Adipocyte (in vitro differentiated cells): ENCODE measurements around the gene RAB4B.
"Not testable (repeated sequence)": the region's sequence is repeated elsewhere in the genome, so short reads cannot be mapped to it uniquely, and the experiment has no call there.

Experiments used
- DNase-seq: peaks from one replicate; pipeline ENCODE4 v3.0.0-alpha.2; 2015; ENCODE audit warnings: low read depth
- H3K27me3 ChIP-seq: replicated peaks from 2 replicates; pipeline ENCODE4 v1.7.0; 2013; ENCODE audit warnings: mild to moderate bottlenecking, low read length, moderate library complexity; ENCODE audit not compliant: control insufficient read depth, insufficient read depth
- H3K36me3 ChIP-seq: 2 replicates; pipeline ENCODE4 v1.7.0; 2013; ENCODE audit warnings: low read length, mild to moderate bottlenecking, moderate library complexity; ENCODE audit not compliant: control insufficient read depth, insufficient read depth, severe bottlenecking
- H3K4me1 ChIP-seq: 2 replicates; pipeline ENCODE4 v1.7.0; 2013; ENCODE audit warnings: mild to moderate bottlenecking, low read length, moderate library complexity; ENCODE audit not compliant: control insufficient read depth, insufficient read depth
- H3K4me3 ChIP-seq: 2 replicates; pipeline ENCODE4 v1.7.0; 2013; ENCODE audit warnings: mild to moderate bottlenecking, low read length, moderate library complexity
- H3K9ac ChIP-seq: 2 replicates; pipeline ENCODE4 v1.7.0; 2013; ENCODE audit warnings: mild to moderate bottlenecking, low read length, moderate library complexity
- H3K9me3 ChIP-seq: 2 replicates; pipeline ENCODE4 v1.7.0; 2013; ENCODE audit warnings: mild to moderate bottlenecking, low read length, moderate library complexity; ENCODE audit not compliant: control insufficient read depth

Gene RAB4B

DNA sequence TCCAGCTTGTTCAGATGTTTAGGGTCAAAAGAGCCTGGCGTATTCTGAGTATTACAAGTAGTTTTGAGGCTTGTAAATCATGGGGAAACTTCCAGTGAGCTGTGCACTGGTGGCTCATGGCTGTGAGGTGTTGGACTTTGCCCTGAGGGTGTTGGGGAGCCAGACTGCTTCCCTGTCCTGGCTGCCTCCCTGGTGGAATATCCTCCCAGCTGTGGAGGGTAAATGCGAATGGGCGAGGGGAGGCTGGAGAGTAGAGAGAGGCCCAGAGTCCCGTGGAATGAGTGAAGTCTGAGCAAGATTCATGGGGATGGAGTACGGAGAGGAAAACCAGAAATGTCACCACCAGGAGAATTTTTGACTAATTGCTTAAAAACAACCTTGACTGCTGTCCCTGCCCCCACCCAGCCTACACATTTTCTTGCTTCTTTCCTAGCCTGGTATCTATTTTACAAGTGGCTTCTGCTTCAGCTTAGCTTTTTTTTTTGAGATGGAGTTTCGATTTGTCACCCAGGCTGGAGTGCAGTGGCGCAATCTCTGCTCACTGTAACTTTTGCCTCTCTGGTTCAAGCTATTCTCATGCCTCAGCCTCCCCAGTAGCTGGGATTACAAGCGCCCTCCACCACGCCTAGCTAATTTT is 23.3 kb upstream of the RAB4B start:
- Histone ChIP-seq H3K36me3 (peaks cover 32% of the 10 kb centered on the region), H3K9ac (peak overlapping the region; percentile 24), H3K9me3 (no peaks in the 10 kb centered on the region), H3K4me1 (peaks cover 25% of the 10 kb centered on the region), H3K4me3 (no peak overlapping the region), H3K27me3 (no peaks in the 10 kb centered on the region)
- DNase-seq: no peak

DNA sequence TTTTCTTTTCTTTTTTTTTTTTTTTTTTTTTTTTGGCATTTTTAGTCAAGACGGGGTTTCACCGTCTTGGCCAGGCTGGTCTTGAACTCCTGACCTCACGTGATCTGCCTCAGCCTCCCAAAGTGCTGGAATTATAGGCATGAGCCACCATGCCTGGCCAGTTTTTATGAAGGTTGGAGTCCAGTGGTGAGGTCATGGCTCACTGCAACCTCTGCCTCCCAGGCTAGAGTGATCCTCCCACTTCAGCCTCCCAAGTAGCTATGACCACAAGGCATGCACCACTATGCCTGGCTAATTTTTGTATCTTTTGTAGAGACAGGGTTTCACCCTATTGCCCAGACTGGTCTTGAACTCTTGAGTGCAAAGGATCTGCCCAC is 22.8 kb upstream of the RAB4B start:
- Histone ChIP-seq H3K36me3 (peaks cover 37% of the 10 kb centered on the region), H3K4me3 (no peak overlapping the region)
- DNase-seq: no peak

DNA sequence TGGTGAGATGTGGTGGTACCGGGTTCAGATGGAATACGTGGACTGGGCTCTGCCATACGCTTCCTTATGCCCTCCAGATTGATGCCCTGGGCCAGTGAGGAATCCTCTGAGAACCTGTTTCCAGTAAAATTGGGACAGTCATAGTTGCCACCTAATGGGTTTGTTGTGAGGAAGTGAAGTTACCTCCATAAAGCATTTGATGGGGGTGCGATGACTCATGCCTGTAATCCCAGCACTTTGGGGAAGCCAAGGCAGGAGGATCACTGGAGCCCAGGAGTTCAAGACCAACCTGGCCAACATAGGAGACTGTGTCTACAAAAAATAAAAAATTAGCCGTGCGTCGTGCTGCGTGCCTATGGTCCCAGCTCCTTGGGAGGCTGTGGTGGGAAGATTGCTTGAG is 22.3 kb upstream of the RAB4B start:
- Histone ChIP-seq H3K36me3 (peaks cover 43% of the 10 kb centered on the region), H3K9ac (no peak overlapping the region), H3K9me3 (no peaks in the 10 kb centered on the region), H3K4me3 (no peak overlapping the region), H3K4me1 (peaks cover 21% of the 10 kb centered on the region), H3K27me3 (no peaks in the 10 kb centered on the region)
- no peak for DNase-seq

More for the DNA sequence above, 22.8 kb upstream of the RAB4B start:
- Histone ChIP-seq H3K27me3 (no peaks in the 10 kb centered on the region), H3K4me1 (peaks cover 21% of the 10 kb centered on the region), H3K9ac (no peak overlapping the region), H3K9me3 (no peaks in the 10 kb centered on the region)

DNA sequence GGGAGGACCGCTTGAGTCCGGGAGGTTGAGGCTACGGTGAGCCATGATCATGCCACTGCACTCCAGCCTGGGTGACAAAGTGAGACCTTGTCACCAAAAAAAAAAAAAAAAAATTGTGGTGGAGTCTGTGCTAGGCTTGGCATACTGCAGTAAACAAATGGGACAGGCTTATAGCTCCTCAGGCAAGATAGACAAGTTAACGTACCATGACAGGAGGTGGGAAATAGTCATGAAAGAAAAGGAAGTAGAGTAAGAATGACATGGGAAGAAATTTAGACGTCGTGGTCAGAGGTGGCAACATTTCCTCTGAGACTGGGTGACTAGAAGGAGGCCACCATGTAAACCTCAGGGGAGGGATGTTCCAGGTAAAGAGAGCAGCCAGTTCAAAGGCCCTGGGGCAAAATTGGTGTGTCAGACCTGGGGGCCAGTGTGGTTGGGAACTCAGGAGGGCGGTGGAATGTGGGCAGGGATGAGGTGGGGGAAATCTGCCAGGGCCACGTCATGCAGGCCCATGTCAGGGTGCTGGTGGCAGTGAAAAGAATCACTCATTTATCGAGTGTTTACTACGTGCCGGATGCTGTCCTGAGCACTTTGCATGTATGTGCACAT is 21.4 kb upstream of the RAB4B start:
- DNase-seq: no peak
- Histone ChIP-seq H3K9me3 (no peaks in the 10 kb centered on the region), H3K27me3 (no peaks in the 10 kb centered on the region), H3K4me3 (no peak overlapping the region), H3K9ac (no peak overlapping the region), H3K36me3 (peaks cover 51% of the 10 kb centered on the region), H3K4me1 (peaks cover 21% of the 10 kb centered on the region)

DNA sequence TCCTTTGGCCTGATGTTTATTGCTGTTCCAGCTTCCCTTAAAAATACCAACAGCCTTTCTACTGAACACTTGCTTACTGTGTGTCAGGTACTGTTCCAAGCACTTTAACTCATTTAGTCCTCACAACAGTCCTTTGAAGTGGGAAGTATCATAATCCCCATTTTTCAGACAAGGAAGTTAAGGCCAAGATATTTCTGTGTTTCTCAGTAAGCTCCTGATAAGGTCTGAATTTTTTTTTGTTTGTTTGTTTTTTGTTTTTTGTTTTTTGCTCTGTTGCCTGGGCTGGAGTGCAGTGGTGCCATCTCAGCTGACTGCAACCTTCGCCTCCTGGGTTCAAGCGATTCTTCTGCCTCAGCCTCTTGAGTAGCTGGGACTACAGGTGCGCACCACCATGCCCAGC is 19.6 kb upstream of the RAB4B start:
- Histone ChIP-seq H3K27me3 (no peaks in the 10 kb centered on the region), H3K9ac (no peak overlapping the region), H3K36me3 (peaks cover 70% of the 10 kb centered on the region), H3K4me3 (no peak overlapping the region), H3K4me1 (peaks cover 18% of the 10 kb centered on the region), H3K9me3 (no peaks in the 10 kb centered on the region)
- no peak for DNase-seq

DNA sequence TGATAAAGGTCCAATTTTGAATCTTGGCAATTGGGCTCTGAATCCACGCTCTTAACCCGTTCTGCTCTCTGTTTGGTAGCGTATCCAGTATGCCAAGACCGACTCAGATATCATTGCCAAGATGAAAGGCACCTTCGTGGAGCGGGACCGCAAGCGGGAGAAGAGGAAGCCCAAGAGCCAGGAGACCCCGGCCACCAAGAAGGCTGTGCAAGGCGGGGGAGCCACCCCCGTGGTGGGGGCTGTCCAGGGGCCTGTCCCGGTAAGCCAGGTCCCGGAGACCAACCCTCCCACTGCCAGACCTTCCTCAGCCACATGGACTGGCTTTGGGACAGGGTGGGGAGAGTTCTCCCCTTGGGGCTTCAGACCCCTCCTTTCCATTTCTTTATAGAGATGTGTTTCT is 18.7 kb upstream of the RAB4B start:
- H3K36me3 ChIP-seq: peaks cover 78% of the 10 kb centered on the region
- H3K4me1 ChIP-seq: peaks cover 16% of the 10 kb centered on the region
- H3K9ac ChIP-seq: no peak overlapping the region
- H3K27me3 ChIP-seq: no peaks in the 10 kb centered on the region
- DNase-seq: no peak
- no peaks in the 10 kb centered on the region for H3K9me3 ChIP-seq
- H3K4me3 ChIP-seq: no peak overlapping the region

DNA sequence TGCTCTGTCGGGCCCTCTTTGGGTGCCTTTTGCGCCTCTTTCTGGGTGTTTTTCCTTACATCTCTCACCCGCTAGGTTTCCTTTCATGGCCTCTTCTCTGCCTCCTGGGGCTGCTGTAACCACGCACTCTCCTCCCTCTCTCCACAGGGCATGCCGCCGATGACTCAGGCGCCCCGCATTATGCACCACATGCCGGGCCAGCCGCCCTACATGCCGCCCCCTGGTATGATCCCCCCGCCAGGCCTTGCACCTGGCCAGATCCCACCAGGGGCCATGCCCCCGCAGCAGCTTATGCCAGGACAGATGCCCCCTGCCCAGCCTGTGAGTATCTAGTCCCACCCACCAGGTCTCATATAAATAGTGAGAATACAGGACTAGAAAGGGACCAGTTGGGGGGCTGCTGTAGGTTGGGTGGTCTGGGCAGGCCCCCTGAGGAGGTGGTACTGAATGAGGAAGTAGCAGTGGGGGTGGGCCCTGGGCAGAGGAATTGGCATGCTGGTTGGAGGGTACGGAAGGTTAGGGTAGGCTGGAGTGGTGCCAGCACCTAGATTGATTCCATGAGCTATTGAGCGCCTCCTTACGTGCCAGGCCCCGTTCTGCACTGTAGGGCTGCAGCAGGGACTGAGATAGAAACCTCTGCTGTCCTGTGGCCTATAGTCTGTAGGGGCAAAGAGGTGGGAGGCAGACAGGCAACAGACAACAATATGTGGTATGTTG is 15.1 kb upstream of the RAB4B start:
- no peaks in the 10 kb centered on the region for H3K4me1 ChIP-seq
- H3K9ac ChIP-seq: no peak overlapping the region
- no peak for DNase-seq
- H3K4me3 ChIP-seq: no peak overlapping the region
- no peaks in the 10 kb centered on the region for H3K9me3 ChIP-seq
- H3K36me3 ChIP-seq: peaks cover 83% of the 10 kb centered on the region
- no peaks in the 10 kb centered on the region for H3K27me3 ChIP-seq

DNA sequence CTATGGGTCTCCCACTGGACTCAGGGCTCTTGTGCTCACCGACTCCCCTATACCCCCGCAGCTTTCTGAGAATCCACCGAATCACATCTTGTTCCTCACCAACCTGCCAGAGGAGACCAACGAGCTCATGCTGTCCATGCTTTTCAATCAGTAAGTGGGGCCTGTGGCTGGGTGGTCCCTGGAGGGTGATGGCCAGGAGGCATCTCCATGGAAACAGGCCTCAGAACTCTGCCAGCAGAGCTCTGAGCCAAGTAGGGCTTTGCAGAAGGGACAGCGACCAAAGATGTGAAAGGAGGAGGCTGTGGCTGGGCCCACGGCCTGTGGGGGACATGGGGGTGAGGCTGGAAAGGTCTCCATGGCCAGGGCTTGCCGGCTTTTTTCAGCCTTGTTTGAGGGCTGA is 14.5 kb upstream of the RAB4B start:
- no peak for DNase-seq
- H3K36me3 ChIP-seq: peaks cover 77% of the 10 kb centered on the region
- no peak overlapping the region for H3K4me3 ChIP-seq

DNA sequence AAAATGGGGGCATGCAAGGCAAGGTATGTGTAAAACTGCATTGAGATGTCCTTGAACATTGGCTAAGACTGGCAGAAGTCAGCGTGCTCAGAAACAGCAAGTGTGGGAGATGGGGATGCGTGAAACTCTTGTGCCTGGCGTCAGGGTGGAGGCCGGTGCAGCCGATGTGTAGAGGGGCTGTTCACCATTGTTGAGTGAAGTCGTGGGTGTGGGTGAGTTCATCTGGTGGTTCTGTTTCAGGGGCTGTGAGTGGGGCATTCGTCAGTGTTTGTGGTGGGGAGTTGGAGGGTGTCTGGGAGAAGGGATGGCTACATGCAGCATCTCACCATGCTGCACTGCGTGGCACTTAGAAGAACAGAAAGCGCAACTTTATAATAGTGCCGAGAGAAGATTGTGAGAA is 14.1 kb upstream of the RAB4B start:
- no peaks in the 10 kb centered on the region for H3K9me3 ChIP-seq
- H3K4me1 ChIP-seq: no peaks in the 10 kb centered on the region
- no peak overlapping the region for H3K9ac ChIP-seq
- H3K4me3 ChIP-seq: no peak overlapping the region
- H3K27me3 ChIP-seq: no peaks in the 10 kb centered on the region
- peaks cover 75% of the 10 kb centered on the region for H3K36me3 ChIP-seq
- DNase-seq: no peak

More for the DNA sequence above, 14.5 kb upstream of the RAB4B start:
- Histone ChIP-seq H3K9ac (no peak overlapping the region), H3K27me3 (no peaks in the 10 kb centered on the region), H3K4me1 (no peaks in the 10 kb centered on the region), H3K9me3 (no peaks in the 10 kb centered on the region)

DNA sequence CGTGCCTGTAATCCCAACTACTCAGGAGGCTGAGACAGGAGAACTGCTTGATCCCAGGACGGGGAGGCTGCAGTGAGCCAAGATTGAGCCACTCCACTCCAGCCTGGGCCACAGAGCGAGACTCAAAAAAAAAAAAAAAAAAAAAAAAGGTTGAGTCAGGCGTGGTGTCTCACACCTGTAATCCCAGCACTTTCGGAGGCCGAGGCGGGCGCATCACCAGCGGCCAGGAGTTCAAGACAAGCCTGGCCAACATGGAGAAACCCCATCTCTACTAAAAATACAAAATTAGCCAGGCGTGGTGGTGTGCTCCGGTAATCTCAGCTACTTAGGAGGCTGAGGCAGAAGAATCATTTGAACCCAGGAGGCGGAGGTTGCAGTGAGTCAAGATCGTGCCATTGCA is 11.7 kb upstream of the RAB4B start:
- not testable (repeated sequence) for H3K4me1 ChIP-seq, DNase-seq, H3K4me3 ChIP-seq, H3K9ac ChIP-seq, H3K27me3 ChIP-seq, H3K9me3 ChIP-seq
- peaks cover 50% of the 10 kb centered on the region for H3K36me3 ChIP-seq

DNA sequence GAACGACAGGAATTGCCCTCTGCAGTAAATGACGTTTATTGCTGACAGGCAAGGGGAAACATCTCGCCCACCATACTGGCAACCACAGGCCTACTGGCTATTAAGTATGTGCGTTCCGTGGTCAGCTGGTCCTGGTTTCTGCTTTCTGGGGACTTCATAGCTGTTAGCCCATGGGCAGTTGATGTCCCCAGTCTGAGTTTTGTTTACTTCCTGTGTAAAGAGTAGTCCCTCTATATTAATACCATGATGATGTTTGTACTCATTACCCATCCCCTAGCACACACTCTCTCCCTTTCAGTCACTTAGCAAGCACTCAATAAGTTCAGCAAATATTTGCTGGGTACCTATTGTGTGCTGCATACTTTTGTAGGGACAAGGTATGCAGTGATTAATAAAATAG is 9.2 kb upstream of the RAB4B start:
- DNase-seq: no peak

More for the DNA sequence above, 9.2 kb upstream of the RAB4B start:
- Histone ChIP-seq H3K9me3 (no peaks in the 10 kb centered on the region), H3K27me3 (no peaks in the 10 kb centered on the region), H3K36me3 (peaks cover 25% of the 10 kb centered on the region), H3K4me1 (no peaks in the 10 kb centered on the region), H3K9ac (no peak overlapping the region), H3K4me3 (no peak overlapping the region)
